ENCODE results near the gene ADGRD1. TPM values are rescaled to one million over a fixed set of nuclear protein-coding genes. Genes with fewer than 3 reads are reported as not detected.

ADGRD1 gene
- total RNA-seq, 1 experiment from 2014 or later: 0.77 TPM

DNA sequence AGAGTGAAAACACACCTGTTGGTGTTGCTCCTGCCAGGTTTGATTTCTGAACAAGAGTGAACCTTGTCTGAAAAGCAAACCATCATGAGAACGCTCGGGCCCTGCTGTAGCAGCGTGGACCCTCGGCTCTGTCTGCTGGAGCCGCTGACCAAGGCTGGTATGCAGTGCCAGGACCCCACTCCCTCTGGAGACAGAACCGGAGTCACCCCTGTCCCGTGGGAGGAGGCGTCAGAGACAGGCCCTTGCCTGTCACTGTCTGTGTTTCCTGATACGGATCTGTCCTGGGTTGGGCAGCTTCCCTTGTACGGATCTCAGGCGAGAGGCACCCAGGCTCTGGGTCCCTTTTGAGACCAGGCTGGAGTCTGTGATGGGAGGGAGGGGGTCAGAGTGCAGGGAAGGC, 111.6 kb downstream of the ADGRD1 start (continued):
- TF ChIP-seq, protein P1, sequence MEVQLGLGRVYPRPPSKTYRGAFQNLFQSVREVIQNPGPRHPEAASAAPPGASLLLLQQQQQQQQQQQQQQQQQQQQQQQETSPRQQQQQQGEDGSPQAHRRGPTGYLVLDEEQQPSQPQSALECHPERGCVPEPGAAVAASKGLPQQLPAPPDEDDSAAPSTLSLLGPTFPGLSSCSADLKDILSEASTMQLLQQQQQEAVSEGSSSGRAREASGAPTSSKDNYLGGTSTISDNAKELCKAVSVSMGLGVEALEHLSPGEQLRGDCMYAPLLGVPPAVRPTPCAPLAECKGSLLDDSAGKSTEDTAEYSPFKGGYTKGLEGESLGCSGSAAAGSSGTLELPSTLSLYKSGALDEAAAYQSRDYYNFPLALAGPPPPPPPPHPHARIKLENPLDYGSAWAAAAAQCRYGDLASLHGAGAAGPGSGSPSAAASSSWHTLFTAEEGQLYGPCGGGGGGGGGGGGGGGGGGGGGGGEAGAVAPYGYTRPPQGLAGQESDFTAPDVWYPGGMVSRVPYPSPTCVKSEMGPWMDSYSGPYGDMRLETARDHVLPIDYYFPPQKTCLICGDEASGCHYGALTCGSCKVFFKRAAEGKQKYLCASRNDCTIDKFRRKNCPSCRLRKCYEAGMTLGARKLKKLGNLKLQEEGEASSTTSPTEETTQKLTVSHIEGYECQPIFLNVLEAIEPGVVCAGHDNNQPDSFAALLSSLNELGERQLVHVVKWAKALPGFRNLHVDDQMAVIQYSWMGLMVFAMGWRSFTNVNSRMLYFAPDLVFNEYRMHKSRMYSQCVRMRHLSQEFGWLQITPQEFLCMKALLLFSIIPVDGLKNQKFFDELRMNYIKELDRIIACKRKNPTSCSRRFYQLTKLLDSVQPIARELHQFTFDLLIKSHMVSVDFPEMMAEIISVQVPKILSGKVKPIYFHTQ (CRISPR knock-in tag; IDR thresholded peaks at IDR 0.05): no peak
- TF ChIP-seq KAT7 (CRISPR knock-in tag; IDR thresholded peaks at IDR 0.05; ENCODE audit: borderline replicate concordance): no peak
- TF ChIP-seq OVOL2 (CRISPR knock-in tag; IDR thresholded peaks at IDR 0.05; ENCODE audit: borderline replicate concordance): no peak
- TF ChIP-seq ZNF317 (CRISPR knock-in tag; IDR thresholded peaks at IDR 0.05; ENCODE audit: borderline replicate concordance, low read depth): no peak
- TF ChIP-seq, protein P2, sequence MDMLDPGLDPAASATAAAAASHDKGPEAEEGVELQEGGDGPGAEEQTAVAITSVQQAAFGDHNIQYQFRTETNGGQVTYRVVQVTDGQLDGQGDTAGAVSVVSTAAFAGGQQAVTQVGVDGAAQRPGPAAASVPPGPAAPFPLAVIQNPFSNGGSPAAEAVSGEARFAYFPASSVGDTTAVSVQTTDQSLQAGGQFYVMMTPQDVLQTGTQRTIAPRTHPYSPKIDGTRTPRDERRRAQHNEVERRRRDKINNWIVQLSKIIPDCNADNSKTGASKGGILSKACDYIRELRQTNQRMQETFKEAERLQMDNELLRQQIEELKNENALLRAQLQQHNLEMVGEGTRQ (CRISPR knock-in tag; IDR thresholded peaks at IDR 0.05): no peak
- TF ChIP-seq SMAD4 (CRISPR knock-in tag; IDR thresholded peaks at IDR 0.05): no peak
- TF ChIP-seq ZNF416 (CRISPR knock-in tag; IDR thresholded peaks at IDR 0.05): no peak

DNA sequence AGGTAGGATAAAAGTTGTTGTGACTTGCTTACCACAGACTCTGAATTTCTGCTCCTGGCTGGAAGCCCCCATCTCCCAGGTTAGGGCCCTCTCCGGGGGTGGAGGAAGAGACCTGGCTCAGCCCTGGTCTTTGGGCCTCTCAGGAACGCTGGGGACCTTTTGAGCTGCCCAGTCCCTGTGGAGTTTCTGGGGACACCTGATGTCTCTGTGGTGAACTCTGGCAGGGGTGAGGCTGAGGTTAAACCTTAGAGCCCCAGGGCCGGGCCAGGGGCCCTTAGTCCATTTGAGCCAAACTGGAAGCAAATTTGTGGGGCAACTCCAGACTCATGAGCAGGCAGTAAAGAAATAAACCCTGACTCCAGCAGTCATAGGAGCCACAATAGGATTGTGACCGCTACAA, 112.1 kb downstream of the ADGRD1 start:
- TF ChIP-seq, protein P3, sequence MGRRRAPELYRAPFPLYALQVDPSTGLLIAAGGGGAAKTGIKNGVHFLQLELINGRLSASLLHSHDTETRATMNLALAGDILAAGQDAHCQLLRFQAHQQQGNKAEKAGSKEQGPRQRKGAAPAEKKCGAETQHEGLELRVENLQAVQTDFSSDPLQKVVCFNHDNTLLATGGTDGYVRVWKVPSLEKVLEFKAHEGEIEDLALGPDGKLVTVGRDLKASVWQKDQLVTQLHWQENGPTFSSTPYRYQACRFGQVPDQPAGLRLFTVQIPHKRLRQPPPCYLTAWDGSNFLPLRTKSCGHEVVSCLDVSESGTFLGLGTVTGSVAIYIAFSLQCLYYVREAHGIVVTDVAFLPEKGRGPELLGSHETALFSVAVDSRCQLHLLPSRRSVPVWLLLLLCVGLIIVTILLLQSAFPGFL (CRISPR knock-in tag; IDR thresholded peaks at IDR 0.05; ENCODE audit: borderline replicate concordance): no peak
- TF ChIP-seq NR1H2 (CRISPR knock-in tag; IDR thresholded peaks at IDR 0.05) (no peak), TCF7 (CRISPR knock-in tag; IDR thresholded peaks at IDR 0.05; ENCODE audit: low read depth) (no peak), NFYB (CRISPR knock-in tag; conservative IDR thresholded peaks at IDR 0.05; ENCODE audit: low read depth) (no peak), ETV6 (CRISPR knock-in tag; IDR thresholded peaks at IDR 0.05) (no peak)
- TF ChIP-seq, protein P4, sequence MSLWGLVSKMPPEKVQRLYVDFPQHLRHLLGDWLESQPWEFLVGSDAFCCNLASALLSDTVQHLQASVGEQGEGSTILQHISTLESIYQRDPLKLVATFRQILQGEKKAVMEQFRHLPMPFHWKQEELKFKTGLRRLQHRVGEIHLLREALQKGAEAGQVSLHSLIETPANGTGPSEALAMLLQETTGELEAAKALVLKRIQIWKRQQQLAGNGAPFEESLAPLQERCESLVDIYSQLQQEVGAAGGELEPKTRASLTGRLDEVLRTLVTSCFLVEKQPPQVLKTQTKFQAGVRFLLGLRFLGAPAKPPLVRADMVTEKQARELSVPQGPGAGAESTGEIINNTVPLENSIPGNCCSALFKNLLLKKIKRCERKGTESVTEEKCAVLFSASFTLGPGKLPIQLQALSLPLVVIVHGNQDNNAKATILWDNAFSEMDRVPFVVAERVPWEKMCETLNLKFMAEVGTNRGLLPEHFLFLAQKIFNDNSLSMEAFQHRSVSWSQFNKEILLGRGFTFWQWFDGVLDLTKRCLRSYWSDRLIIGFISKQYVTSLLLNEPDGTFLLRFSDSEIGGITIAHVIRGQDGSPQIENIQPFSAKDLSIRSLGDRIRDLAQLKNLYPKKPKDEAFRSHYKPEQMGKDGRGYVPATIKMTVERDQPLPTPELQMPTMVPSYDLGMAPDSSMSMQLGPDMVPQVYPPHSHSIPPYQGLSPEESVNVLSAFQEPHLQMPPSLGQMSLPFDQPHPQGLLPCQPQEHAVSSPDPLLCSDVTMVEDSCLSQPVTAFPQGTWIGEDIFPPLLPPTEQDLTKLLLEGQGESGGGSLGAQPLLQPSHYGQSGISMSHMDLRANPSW (CRISPR knock-in tag; conservative IDR thresholded peaks at IDR 0.05; ENCODE audit: low read depth): no peak
- Mint-ChIP-seq H3K9me3 (peaks cover 4% of the 10 kb centered on the region; the same call in 1 of the 2 replicates), H3K27ac (no peak overlapping the region), H3K4me3 (no peak overlapping the region), H3K4me1 (peaks cover 6% of the 10 kb centered on the region; the same call in 1 of the 2 replicates), H3K27me3 (ENCODE audit: low read depth) (no peaks in the 10 kb centered on the region), H3K36me3 (no peaks in the 10 kb centered on the region)
- ChIA-PET CTCF (no interaction called here), POLR2A (no interaction called here)
- DNase-seq (ENCODE audit: low spot score) (no peak), ATAC-seq (no peak)

DNA sequence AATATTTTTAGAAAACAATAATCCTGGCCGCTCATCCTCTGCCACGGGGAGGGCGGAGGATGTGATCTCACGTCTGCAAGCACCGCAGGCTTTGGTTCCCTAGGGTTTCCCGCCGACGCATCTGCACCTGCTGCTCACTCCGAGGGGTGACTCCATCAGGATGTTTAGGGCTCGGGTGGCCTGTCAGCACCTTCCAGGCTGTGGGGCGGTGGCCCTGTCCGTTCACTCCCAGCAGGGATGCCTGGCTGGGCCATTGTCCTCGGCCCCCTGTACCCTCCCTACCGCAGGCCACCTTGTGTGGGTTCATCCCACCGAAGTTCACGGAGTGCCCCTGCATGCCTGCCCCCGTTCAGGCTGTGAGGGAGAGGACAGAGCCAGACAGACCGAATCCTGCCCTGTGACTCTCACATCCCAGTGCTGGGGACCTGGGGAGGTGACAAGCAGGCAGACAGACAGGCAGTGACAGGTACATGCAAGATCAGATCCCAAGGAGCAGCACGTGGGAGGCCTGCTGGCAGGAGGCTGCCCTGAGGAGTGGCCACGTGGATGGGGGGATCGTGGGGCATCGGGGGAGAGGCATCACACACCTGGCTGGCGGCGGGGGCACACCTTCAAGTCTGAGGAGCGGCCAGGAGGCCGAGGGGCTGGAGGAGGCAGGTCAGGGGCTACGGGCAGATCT, 112.6 kb downstream of the ADGRD1 start:
- no peaks in the 10 kb centered on the region for H3K36me3 Mint-ChIP-seq
- no peak for ATAC-seq
- CTCF ChIA-PET: no interaction called here
- TF ChIP-seq HMGA2 (CRISPR knock-in tag; IDR thresholded peaks at IDR 0.05) (no peak), RELA (CRISPR knock-in tag; IDR thresholded peaks at IDR 0.05; ENCODE audit: borderline replicate concordance) (no peak), NR3C1 (CRISPR knock-in tag; conservative IDR thresholded peaks at IDR 0.05; ENCODE audit: low read depth) (no peak), NFYB (CRISPR knock-in tag; conservative IDR thresholded peaks at IDR 0.05; ENCODE audit: low read depth) (no peak), GRHL2 (CRISPR knock-in tag; IDR thresholded peaks at IDR 0.05; ENCODE audit: insufficient replicate concordance, severe bottlenecking) (no peak)
- TF ChIP-seq, protein P4 (CRISPR knock-in tag; conservative IDR thresholded peaks at IDR 0.05; ENCODE audit: low read depth): no peak
- TF ChIP-seq, protein P5, sequence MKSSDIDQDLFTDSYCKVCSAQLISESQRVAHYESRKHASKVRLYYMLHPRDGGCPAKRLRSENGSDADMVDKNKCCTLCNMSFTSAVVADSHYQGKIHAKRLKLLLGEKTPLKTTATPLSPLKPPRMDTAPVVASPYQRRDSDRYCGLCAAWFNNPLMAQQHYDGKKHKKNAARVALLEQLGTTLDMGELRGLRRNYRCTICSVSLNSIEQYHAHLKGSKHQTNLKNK (CRISPR knock-in tag; IDR thresholded peaks at IDR 0.05): no peak
- TF ChIP-seq, protein P6, sequence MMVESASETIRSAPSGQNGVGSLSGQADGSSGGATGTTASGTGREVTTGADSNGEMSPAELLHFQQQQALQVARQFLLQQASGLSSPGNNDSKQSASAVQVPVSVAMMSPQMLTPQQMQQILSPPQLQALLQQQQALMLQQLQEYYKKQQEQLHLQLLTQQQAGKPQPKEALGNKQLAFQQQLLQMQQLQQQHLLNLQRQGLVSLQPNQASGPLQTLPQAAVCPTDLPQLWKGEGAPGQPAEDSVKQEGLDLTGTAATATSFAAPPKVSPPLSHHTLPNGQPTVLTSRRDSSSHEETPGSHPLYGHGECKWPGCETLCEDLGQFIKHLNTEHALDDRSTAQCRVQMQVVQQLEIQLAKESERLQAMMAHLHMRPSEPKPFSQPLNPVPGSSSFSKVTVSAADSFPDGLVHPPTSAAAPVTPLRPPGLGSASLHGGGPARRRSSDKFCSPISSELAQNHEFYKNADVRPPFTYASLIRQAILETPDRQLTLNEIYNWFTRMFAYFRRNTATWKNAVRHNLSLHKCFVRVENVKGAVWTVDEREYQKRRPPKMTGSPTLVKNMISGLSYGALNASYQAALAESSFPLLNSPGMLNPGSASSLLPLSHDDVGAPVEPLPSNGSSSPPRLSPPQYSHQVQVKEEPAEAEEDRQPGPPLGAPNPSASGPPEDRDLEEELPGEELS (CRISPR knock-in tag; IDR thresholded peaks at IDR 0.05): no peak

More for the DNA sequence above, 112.6 kb downstream of the ADGRD1 start:
- Mint-ChIP-seq H3K4me3 (no peak overlapping the region), H3K27me3 (ENCODE audit: low read depth) (no peaks in the 10 kb centered on the region), H3K27ac (no peak overlapping the region), H3K4me1 (peaks cover 6% of the 10 kb centered on the region; the same call in 1 of the 2 replicates), H3K9me3 (peaks cover 5% of the 10 kb centered on the region; the same call in 1 of the 2 replicates)
- POLR2A ChIA-PET: no interaction called here
- DNase-seq (ENCODE audit: low spot score): no peak

Data from WTC11 (cell line).